Measurements from ENCODE around the gene SNX30. TPM values are rescaled to one million over a fixed set of nuclear protein-coding genes. Genes with fewer than 3 reads are reported as not detected.

Gene SNX30
- total RNA-seq, 1 experiment from 2014 or later = 12.7 TPM

DNA sequence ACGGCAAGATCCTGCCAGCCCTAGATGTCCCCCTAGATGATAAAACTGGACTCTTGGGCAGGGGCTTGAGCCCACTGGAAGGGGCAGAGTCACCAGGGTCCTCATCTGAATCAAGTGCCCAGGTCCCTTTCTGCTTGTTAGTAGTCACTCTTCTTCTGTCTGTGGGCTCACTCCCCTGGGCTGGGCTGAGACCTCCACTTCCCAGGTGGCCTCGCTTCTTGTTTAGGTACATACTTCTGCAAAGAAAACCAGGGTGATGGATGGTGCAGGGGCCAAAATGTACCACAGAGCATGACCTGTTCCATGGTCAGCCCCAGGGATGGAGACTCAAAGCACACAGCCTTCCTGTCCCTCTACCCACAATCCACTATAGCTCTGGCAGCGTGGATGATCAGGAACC, 141.0 kb downstream of the SNX30 start:
- ChIA-PET POLR2A (no interaction called here), CTCF (no interaction called here), RAD21 (ENCODE audit: low non-redundant PET in 1 of 2, low total read pairs in 2 of 2, uncharacterized antibody in 2 of 2, unreplicated experiment in 2 of 2) (no interaction called here)
- no peaks in the 10 kb centered on the region for H3K27me3 ChIP-seq (ENCODE audit: insufficient read depth, low read length)
- no peak overlapping the region for H3K9ac ChIP-seq (ENCODE audit: low read length)
- TF ChIP-seq SRF (IDR thresholded peaks at IDR 0.05; ENCODE audit: low read depth) = no peak
- TF ChIP-seq CTCF (IDR thresholded peaks at IDR 0.05 in 2 of 3, conservative IDR thresholded peaks at IDR 0.05 in 1 of 3; ENCODE audit: borderline replicate concordance in 1 of 3, insufficient read depth in 1 of 3, low read depth in 2 of 3, low read length in 2 of 3) = no peak
- no peak for TF ChIP-seq ZBTB33 (IDR thresholded peaks at IDR 0.05; ENCODE audit: extremely low read depth, insufficient replicate concordance, low read length)
- no peak for TF ChIP-seq POLR2AphosphoS5 (IDR thresholded peaks at IDR 0.05; ENCODE audit: low read depth, low read length)
- no peak for TF ChIP-seq TCF7L2 (IDR thresholded peaks at IDR 0.05; ENCODE audit: borderline replicate concordance, extremely low read depth, insufficient read depth, insufficient read length)
- no peak for TF ChIP-seq RAD21 (IDR thresholded peaks at IDR 0.05; ENCODE audit: low read depth)
- no peak for TF ChIP-seq CBX3 (IDR thresholded peaks at IDR 0.05; ENCODE audit: low read depth)
- no peak for TF ChIP-seq ZNF274 (IDR thresholded peaks at IDR 0.05; ENCODE audit: low read depth, low read length)
- no peak for TF ChIP-seq ZFX (IDR thresholded peaks at IDR 0.05)
- TF ChIP-seq SIN3A (IDR thresholded peaks at IDR 0.05; ENCODE audit: low read depth) = no peak
- TF ChIP-seq SP1 (IDR thresholded peaks at IDR 0.05; ENCODE audit: low read depth) = no peak
- TF ChIP-seq EGR1 (IDR thresholded peaks at IDR 0.05; ENCODE audit: low read depth) = no peak
- no peak for TF ChIP-seq REST (IDR thresholded peaks at IDR 0.05; ENCODE audit: low read depth)
- no peaks in the 10 kb centered on the region for H4K20me1 ChIP-seq (ENCODE audit: insufficient read depth)
- H3K27ac ChIP-seq (ENCODE audit: low read depth, low read length) = no peak overlapping the region
- H3K9me2 ChIP-seq (ENCODE audit: insufficient read depth) = no peaks in the 10 kb centered on the region
- no peak overlapping the region for H3K4me2 ChIP-seq (ENCODE audit: low read length)
- ATAC-seq = no peak
- BruUV-seq (replicated peaks) = no TSS peak
- intact Hi-C loops (cut with micrococcal nuclease) = loop anchor here (10.0 kb wide), 1 partner anchor 797 kb away; no protein-coding TSS in a partner anchor
- H3K4me3 ChIP-seq (replicated peaks in 1 of 2; ENCODE audit: low read depth in 1 of 2, low read length in 2 of 2) = no peak overlapping the region
- H3K9me3 ChIP-seq (ENCODE audit: control insufficient read depth in 1 of 2, insufficient read depth in 1 of 2, low read depth in 1 of 2, low read length in 2 of 2) = no peaks in the 10 kb centered on the region
- H3K4me1 ChIP-seq (ENCODE audit: control insufficient read depth in 1 of 2, insufficient read depth in 2 of 2, low read length in 2 of 2) = no peaks in the 10 kb centered on the region
- H3K36me3 ChIP-seq (ENCODE audit: control insufficient read depth in 1 of 2, insufficient read depth in 2 of 2, low read length in 2 of 2) = no peaks in the 10 kb centered on the region
- no peak overlapping the region for H2AFZ ChIP-seq (ENCODE audit: low read depth, low read length, poor library complexity, severe bottlenecking)
- DNase-seq (ENCODE audit: low read depth, low spot score) = no peak
- H3K79me2 ChIP-seq (ENCODE audit: insufficient read depth, low read length) = no peaks in the 10 kb centered on the region
